Endometrial microvascular endothelial cells (primary cell): ENCODE measurements around the gene PAN2. TPM values are rescaled to one million over a fixed set of nuclear protein-coding genes. Genes with fewer than 3 reads are reported as not detected.
"Not testable (repeated sequence)": the region's sequence is repeated elsewhere in the genome, so short reads cannot be mapped to it uniquely, and the experiment has no call there.

Experiments
- in situ Hi-C: cut with HindIII; loops from 2 replicates; pipeline ENCODE4 v1.10.0; 2017; ENCODE audit warnings: low sequenced_read_pairs, low pct_unique_long_range_greater_than_20kb; ENCODE audit errors: inconsistent ontology term
- total RNA-seq: library from RNA; depleted of rRNA; stranded (reverse); fragments of >200 nt; gene quantifications from one replicate; pipeline ENCODE4 v1.2.3, GENCODE V29; 2015; ENCODE audit errors: inconsistent ontology term

PAN2 gene
- total RNA-seq: 5.0 TPM

GRCh38 chr12:56333679-56334489 lies at the start of gene PAN2:
Gene PAN2, minus strand, starts transcription at chr12:56334000. Its CDS starts 906 bp downstream, at chr12:56333094.
- in situ Hi-C loops: no loop called here

- in situ Hi-C loops: no loop called here
Observed at GRCh38 chr12:56382611-56383010, 48.8 kb upstream of the PAN2 start.

DNA sequence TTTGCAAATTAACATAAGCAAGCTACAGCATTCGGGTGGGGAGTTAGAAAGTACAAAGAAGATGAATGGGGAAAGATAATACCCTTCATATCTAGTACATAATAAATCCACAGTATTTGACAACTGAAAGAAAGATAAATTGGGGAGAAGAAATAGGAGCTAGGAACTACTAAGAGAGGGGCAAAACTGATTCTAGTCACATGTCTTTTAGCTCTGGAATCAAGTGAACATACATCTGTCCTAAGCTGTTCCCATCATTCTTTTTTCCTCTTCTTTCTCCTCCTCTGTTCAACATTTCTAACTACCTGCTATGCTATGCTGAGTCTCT lies 44.2 kb upstream of the PAN2 start:
- in situ Hi-C loops: no loop called here

DNA sequence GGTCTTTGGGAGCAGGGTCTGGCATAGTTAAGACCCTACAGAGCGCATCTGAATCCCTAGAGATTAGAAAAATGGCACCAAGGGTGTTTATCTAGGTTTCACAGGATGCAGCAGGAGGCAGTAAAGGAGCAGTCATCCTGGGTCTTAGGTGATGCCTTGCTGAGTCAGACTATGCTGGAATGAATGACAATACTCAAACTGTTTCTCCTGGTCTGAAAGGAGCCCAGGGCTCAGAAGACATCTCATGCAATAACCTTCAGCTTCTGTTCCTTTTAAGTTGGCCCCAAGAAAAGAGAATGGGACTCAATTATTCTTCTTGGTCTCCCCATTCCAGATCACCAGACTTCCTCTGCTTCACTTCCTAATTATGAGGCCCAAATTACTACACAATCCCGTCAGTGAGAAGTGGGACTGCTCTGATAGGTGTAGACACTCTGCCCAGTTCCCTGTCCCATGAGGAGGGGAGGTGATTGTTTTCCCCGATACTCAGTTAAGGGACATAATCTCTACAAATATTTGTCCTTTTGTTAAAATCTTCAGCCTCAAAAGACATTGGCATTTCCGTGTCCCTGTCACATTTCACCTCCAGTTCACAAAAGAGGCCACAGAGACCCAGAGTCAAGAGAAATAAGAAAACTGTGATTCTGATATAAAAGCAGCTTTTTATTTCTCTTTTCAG lies 43.6 kb upstream of the PAN2 start:
- in situ Hi-C loops: no loop called here

DNA sequence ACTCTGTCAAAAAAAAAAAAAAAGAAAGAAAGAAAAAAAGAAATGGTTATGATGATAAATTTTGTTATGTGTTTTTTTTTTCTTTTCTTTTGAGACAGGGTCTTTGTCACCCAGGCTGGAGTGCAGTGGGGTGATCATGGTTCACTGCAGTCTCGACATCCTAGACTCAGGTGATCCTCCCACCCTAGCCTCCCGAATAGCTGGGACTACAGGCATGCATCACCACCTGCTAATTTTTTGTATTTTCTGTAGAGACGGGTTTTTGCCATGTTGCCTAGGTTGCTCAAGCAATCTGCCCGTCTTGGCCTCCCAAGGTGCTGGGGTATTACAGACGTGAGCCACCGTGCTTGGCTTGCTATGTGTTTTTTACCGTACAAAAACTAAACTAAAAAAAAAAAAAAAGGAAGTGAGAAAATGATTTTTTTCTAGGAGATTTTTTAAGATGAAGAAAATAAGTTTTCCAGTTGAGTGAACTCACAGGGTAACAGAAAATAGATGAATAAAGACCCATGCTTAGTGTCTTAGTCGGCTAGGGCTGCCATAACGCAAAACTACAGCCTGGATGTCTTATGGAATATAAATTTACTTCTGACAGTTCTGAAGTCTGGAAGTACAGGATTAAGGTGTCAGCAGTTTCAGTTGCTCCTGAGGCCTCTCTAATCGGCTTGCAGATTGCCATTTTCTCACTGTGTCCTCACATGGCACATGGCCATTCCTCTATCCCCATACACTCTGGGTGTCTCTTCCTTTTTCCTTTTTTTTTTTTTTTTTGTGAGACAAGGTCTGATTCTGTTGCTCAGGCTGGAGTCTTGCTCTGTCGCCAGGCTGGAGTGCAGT lies 42.0 kb upstream of the PAN2 start:
- in situ Hi-C loops: no loop called here

- in situ Hi-C loops: no loop called here
Observed at GRCh38 chr12:56374726-56375597, 41.2 kb upstream of the PAN2 start.

GRCh38 chr12:56373515-56373914 lies 39.7 kb upstream of the PAN2 start:
- in situ Hi-C loops: no loop called here

GRCh38 chr12:56366948-56367347 lies 33.1 kb upstream of the PAN2 start:
- in situ Hi-C loops: no loop called here

- in situ Hi-C loops: no loop called here
Observed at GRCh38 chr12:56362130-56363059, 28.6 kb upstream of the PAN2 start, which contains the start of gene APOF. Gene APOF, minus strand, starts transcription at chr12:56362857. Its CDS starts 112 bp downstream, at chr12:56362745.

DNA sequence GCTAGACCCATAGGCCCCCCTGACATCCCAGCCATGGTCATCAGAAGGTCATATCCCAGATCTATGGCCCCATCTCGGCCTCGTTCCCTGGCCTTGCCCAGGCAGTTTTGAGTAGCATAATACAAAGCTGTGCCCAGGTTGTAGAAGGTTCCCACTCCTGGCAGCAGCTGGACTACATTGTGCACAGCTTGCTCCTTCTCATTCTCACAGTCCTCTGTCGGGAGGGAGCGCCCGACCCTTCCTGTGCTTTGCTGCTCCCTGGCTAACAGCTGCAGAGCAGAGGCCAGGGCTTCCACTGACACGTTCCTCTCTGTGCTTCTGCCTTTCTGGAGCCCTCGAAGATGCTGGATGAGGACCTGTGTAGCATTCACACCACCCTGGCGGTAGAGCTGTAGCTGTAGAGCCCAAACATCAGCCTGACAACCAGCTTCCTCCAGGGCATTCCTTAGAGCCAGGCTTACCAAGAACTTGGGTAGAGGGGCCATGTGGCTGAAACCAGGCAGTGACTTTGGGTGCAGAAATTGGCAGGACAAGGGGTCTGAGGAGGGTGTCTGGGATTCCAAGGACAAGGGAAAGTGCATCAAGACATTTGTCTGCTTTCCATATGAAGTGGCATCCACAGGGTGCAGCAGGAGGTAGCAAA lies 27.8 kb upstream of the PAN2 start:
- in situ Hi-C loops: no loop called here

GRCh38 chr12:56359851-56360767 lies 26.3 kb upstream of the PAN2 start, which contains the start of gene STAT2:
Gene STAT2, minus strand, starts transcription at chr12:56360107. Its CDS starts 3,536 bp downstream, at chr12:56356571.
- in situ Hi-C loops: no loop called here

DNA sequence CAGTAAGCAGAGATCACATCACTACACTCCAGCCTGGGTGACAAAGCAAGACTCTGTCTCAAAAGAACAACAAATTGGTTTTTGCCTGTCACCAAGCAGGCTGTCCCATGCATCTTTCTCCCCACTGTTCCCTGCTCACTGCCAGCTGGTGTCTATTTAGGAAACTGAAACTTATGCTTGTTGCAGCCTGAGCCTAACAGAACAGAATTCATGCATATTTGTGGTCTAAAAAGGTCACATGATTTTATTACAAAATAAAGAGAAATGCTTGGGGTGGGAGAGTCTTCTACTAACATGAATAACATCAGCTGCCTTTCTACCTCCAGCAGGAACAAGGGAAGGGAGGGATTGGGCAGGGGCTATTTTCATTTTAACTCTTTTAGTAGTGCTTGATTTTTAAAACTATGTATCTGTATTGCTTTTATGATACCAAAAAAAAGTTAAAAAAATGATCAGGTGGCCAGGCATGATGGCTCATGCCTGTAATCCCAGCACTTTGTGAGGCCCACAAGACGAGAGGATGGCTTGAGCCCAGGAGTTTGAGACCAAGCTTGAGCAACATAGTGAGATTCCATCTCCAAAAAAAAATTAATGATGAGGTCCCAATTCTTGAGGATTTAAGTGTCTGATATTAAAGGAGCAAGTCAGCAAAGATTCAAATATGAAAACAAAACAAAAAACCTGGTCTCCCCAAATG lies 25.2 kb upstream of the PAN2 start:
- in situ Hi-C loops: no loop called here

DNA sequence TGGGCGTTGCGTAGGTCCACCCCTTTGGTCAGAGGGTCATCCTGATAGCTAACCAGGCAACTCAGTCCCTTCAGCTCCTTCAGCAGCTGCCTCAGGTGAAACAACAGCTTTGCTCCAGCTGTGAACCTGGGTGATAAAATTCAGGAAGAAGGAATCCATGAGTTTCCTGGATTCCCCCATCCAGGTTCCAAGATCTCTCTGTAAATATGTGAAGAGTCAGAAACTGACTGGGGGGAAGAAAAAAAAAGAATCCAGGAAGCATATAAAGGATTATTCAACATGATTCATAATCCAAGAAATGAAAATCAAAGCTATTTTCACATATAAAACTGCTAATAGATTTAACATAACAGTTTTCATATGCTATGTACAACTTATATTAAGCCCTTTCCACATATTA lies 17.5 kb upstream of the PAN2 start:
- in situ Hi-C loops: no loop called here

DNA sequence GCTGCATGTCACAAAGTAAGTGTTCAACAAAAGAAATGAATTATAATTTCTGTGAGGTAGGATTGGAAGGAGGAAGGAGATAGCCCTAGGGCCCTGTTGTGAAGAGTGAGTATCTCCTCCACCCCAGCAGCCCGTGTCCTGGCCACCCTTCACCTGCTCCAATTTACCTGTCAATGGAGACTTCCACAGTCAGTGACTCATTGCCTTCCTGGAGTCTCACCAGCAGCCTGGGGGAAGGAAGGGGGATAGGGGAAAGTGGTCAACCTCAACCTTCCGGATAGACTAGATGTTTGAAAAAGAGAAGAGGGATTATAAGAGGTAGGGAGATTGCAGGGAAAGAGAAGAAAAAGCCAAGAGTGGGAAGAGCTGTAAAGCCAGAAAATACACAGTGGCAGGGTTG lies 16.9 kb upstream of the PAN2 start:
- in situ Hi-C loops: no loop called here

DNA sequence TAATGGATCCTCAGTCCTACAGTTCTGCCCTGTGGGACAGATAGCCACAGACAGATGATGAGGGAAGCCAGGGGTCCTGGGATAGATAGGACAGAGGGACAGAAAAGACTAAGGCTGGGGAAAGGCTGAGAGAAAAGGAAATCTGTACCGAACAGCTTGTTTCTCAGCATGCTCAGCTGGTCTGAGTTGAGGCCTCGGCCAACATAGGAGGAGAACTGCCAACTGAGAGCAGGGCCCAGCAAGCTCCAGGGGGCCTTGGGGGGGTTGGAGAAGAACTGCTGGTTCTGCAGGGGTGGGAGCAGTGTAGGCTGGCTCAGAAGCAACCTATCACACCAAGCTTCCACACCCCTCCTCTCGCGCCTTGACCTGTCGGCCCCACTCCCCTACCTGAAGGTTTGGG lies 15.0 kb upstream of the PAN2 start:
- in situ Hi-C loops: no loop called here

DNA sequence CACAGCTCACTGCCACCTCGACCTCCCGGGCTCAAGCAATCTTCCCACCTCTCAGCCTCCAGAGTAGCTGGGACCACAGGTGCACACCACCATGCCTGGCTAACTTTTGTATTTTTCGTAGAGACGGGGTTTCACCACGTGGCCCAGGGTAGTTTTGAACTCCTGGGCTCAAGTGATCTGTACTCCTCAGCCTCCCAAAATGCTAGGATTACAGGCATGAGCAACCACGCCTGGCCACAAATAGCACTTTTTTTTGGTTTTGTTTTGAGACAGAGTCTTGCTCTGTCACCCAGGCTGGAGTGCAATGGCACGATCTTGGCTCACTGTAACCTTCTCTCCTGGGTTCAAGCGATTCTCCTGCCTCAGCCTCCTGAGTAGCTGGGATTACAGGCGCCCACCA lies 13.5 kb upstream of the PAN2 start:
- in situ Hi-C loops: not testable (repeated sequence)
